ENCODE data around the gene SLC7A4. TPM values are rescaled to one million over a fixed set of nuclear protein-coding genes. Genes with fewer than 3 reads are reported as not detected.
"Not testable (repeated sequence)": the region's sequence is repeated elsewhere in the genome, so short reads cannot be mapped to it uniquely, and the experiment has no call there.

Gene SLC7A4
- total RNA-seq, 1 donor from 2014 or later: 1.6 TPM

DNA sequence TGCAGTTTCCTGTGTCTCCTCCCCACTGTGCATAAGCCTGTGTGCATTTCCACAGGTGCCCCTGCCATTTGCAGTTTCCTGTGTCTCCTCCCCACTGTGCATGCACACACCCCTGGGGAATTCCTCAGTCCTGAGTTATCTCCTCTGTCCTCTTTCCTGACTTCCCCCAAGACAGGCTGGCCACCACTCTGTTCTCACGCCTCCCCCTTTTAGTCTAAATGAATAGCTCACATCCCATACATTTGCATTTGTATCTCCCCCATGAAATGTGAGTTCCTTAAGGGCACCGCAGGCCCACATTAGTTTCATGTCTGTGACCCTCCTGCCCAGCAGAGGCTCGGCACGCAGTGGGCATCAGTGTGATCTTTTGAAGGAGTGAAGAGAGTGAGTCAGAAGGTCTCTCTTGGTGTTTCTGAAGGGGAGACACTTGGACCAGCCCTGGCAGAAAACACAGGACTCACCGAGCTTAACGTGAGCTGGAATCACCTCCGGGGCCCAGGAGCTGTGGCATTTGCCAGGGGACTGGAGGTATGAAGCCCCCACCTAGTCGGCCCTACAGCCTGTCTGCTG lies 19.6 kb upstream of the SLC7A4 start:
- H3K4me1 ChIP-seq (ENCODE audit: control insufficient read depth in 3 of 3, insufficient read depth in 3 of 3, low read length in 3 of 3): no peaks in the 10 kb centered on the region
- peaks cover 4 to 17% (median 12%) of the 10 kb centered on the region in 3 donors for H3K27me3 ChIP-seq (ENCODE audit: control insufficient read depth in 3 of 3, insufficient read depth in 3 of 3, low read length in 3 of 3)
- no peak overlapping the region for H3K9ac ChIP-seq (ENCODE audit: low read depth in 1 of 3, low read length in 3 of 3)

GRCh38 chr22:21051145-21051830 lies 18.9 kb upstream of the SLC7A4 start:
- Histone ChIP-seq H3K27ac (ENCODE audit: low read depth, low read length) (no peak overlapping the region), H3K4me3 (ENCODE audit: low read length in 3 of 3) (no peak overlapping the region), H3K4me1 (ENCODE audit: control insufficient read depth in 3 of 3, insufficient read depth in 3 of 3, low read length in 3 of 3) (no peaks in the 10 kb centered on the region), H3K36me3 (ENCODE audit: control insufficient read depth in 3 of 3, insufficient read depth in 3 of 3, low read length in 3 of 3) (no peaks in the 10 kb centered on the region), H3K27me3 (ENCODE audit: control insufficient read depth in 3 of 3, insufficient read depth in 3 of 3, low read length in 3 of 3) (peaks cover 0 to 12% (median 12%) of the 10 kb centered on the region in 3 donors), H3K9ac (ENCODE audit: low read depth in 1 of 3, low read length in 3 of 3) (no peak overlapping the region), H3K9me3 (ENCODE audit: control insufficient read depth in 3 of 3, low read length in 3 of 3) (no peaks in the 10 kb centered on the region)

More for the DNA sequence above, 19.6 kb upstream of the SLC7A4 start:
- H3K4me3 ChIP-seq (ENCODE audit: low read length in 3 of 3): no peak overlapping the region
- H3K9me3 ChIP-seq (ENCODE audit: control insufficient read depth in 3 of 3, low read length in 3 of 3): no peaks in the 10 kb centered on the region
- H3K27ac ChIP-seq (ENCODE audit: low read depth, low read length): no peak overlapping the region
- H3K36me3 ChIP-seq (ENCODE audit: control insufficient read depth in 3 of 3, insufficient read depth in 3 of 3, low read length in 3 of 3): no peaks in the 10 kb centered on the region

DNA sequence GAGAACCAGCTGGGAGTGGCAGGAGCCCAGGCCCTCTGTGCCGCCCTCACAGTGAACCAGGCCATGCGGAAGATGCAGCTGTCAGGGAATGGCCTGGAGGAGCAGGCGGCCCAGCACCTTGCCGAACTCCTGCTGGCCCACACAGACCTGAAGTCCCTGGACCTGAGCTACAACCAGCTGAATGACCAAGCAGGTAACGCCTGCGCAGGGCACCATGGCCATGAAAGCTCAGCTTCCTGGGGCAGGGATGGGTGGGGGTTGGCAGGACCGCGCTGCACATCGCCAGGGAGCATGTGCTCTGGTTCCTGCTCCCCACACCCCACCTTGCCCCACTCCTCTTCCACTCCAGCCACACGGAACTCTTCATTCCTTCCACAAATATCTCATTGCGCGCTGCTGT lies 16.6 kb upstream of the SLC7A4 start:
- not testable (repeated sequence) for H3K27ac ChIP-seq (ENCODE audit: low read depth, low read length); H3K4me3 ChIP-seq (ENCODE audit: low read length in 3 of 3); H3K9me3 ChIP-seq (ENCODE audit: control insufficient read depth in 3 of 3, low read length in 3 of 3); H3K9ac ChIP-seq (ENCODE audit: low read depth in 1 of 3, low read length in 3 of 3); H3K27me3 ChIP-seq (ENCODE audit: control insufficient read depth in 3 of 3, insufficient read depth in 3 of 3, low read length in 3 of 3); H3K36me3 ChIP-seq (ENCODE audit: control insufficient read depth in 3 of 3, insufficient read depth in 3 of 3, low read length in 3 of 3)
- H3K4me1 ChIP-seq (ENCODE audit: control insufficient read depth in 3 of 3, insufficient read depth in 3 of 3, low read length in 3 of 3): peaks cover 9 to 19% (median 13%) of the 10 kb centered on the region in 3 donors

- not testable (repeated sequence) for H3K4me3 ChIP-seq (ENCODE audit: low read length in 3 of 3); H3K27me3 ChIP-seq (ENCODE audit: control insufficient read depth in 3 of 3, insufficient read depth in 3 of 3, low read length in 3 of 3); H3K9me3 ChIP-seq (ENCODE audit: control insufficient read depth in 3 of 3, low read length in 3 of 3); H3K9ac ChIP-seq (ENCODE audit: low read depth in 1 of 3, low read length in 3 of 3); H3K27ac ChIP-seq (ENCODE audit: low read depth, low read length); H3K36me3 ChIP-seq (ENCODE audit: control insufficient read depth in 3 of 3, insufficient read depth in 3 of 3, low read length in 3 of 3)
- H3K4me1 ChIP-seq (ENCODE audit: control insufficient read depth in 3 of 3, insufficient read depth in 3 of 3, low read length in 3 of 3): peaks cover 13 to 24% (median 18%) of the 10 kb centered on the region in 3 donors
Observed at GRCh38 chr22:21048448-21048847, 16.1 kb upstream of the SLC7A4 start.

GRCh38 chr22:21047730-21048129 lies 15.4 kb upstream of the SLC7A4 start:
- H3K4me3 ChIP-seq (ENCODE audit: low read length in 3 of 3): no peak overlapping the region
- H3K27me3 ChIP-seq (ENCODE audit: control insufficient read depth in 3 of 3, insufficient read depth in 3 of 3, low read length in 3 of 3): peaks cover 0 to 1% (median 0%) of the 10 kb centered on the region in 3 donors
- H3K9ac ChIP-seq (ENCODE audit: low read depth in 1 of 3, low read length in 3 of 3): no peak overlapping the region
- H3K27ac ChIP-seq (ENCODE audit: low read depth, low read length): no peak overlapping the region
- peaks cover 16 to 31% (median 20%) of the 10 kb centered on the region in 3 donors for H3K4me1 ChIP-seq (ENCODE audit: control insufficient read depth in 3 of 3, insufficient read depth in 3 of 3, low read length in 3 of 3)
- H3K36me3 ChIP-seq (ENCODE audit: control insufficient read depth in 3 of 3, insufficient read depth in 3 of 3, low read length in 3 of 3): no peaks in the 10 kb centered on the region
- H3K9me3 ChIP-seq (ENCODE audit: control insufficient read depth in 3 of 3, low read length in 3 of 3): no peaks in the 10 kb centered on the region

- Histone ChIP-seq H3K9ac (ENCODE audit: low read depth in 1 of 3, low read length in 3 of 3) (no peak overlapping the region), H3K36me3 (ENCODE audit: control insufficient read depth in 3 of 3, insufficient read depth in 3 of 3, low read length in 3 of 3) (no peaks in the 10 kb centered on the region), H3K27me3 (ENCODE audit: control insufficient read depth in 3 of 3, insufficient read depth in 3 of 3, low read length in 3 of 3) (no peaks in the 10 kb centered on the region), H3K4me1 (ENCODE audit: control insufficient read depth in 3 of 3, insufficient read depth in 3 of 3, low read length in 3 of 3) (peaks cover 16 to 32% (median 20%) of the 10 kb centered on the region in 3 donors), H3K27ac (ENCODE audit: low read depth, low read length) (no peak overlapping the region), H3K4me3 (ENCODE audit: low read length in 3 of 3) (no peak overlapping the region), H3K9me3 (ENCODE audit: control insufficient read depth in 3 of 3, low read length in 3 of 3) (no peaks in the 10 kb centered on the region)
Observed at GRCh38 chr22:21047035-21047661, 14.8 kb upstream of the SLC7A4 start.

DNA sequence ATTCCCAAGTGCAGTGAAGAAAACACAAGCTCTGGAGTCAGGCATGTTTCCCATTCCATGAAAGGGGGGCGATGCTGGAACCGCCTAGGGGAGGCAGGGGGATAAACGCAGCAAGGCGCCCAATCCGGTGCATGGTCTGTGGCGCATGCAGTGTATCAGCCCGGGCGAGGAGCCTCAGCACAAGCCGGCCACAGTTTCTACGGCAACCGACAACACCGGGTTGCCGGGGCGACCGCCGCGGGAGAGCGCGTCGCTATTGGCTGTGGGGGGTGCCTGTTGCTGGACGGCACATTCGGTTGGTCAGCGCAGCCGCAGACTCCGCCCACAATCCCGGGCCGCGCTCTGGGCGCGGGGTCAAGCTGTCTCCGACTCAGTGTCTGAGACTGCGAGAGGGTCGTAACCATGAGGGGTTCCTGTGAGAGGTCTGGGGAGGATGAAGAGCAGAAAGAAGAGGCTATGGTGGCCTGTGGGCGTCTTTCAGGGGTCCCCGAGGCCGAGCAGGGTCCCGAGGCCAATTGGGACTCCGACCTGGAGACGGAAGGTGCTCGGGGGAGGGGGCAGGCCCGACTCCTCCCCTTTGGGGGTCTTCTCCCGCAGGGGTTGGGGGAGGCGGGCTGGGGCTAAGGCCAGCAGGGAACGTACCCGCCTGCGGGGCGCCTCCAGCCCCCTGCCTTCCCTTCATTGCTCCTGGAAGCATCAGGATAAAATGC lies 13.4 kb upstream of the SLC7A4 start, which contains the start of gene LRRC74B:
Gene LRRC74B, plus strand, starts transcription at position 362 of the 710 bp plus-strand sequence. Its CDS starts 41 bp downstream, at position 403.
- H3K36me3 ChIP-seq (ENCODE audit: control insufficient read depth in 3 of 3, insufficient read depth in 3 of 3, low read length in 3 of 3): no peaks in the 10 kb centered on the region
- H3K27ac ChIP-seq (ENCODE audit: low read depth, low read length): peak within 1 kb of the TSS; percentile 80
- no peaks in the 10 kb centered on the region for H3K9me3 ChIP-seq (ENCODE audit: control insufficient read depth in 3 of 3, low read length in 3 of 3)
- peak within 1 kb of the TSS; percentile 52 to 81 (median 70) for H3K9ac ChIP-seq (ENCODE audit: low read depth in 1 of 3, low read length in 3 of 3)
- no peaks in the 10 kb centered on the region for H3K27me3 ChIP-seq (ENCODE audit: control insufficient read depth in 3 of 3, insufficient read depth in 3 of 3, low read length in 3 of 3)
- peaks cover 16 to 32% (median 20%) of the 10 kb centered on the region in 3 donors for H3K4me1 ChIP-seq (ENCODE audit: control insufficient read depth in 3 of 3, insufficient read depth in 3 of 3, low read length in 3 of 3)
- H3K4me3 ChIP-seq (ENCODE audit: low read length in 3 of 3): peak within 1 kb of the TSS; percentile 64 to 83 (median 81)

GRCh38 chr22:21044931-21045584 lies 12.7 kb upstream of the SLC7A4 start:
- Histone ChIP-seq H3K9me3 (ENCODE audit: control insufficient read depth in 3 of 3, low read length in 3 of 3) (no peaks in the 10 kb centered on the region), H3K27ac (ENCODE audit: low read depth, low read length) (peak overlapping the region; percentile 80), H3K27me3 (ENCODE audit: control insufficient read depth in 3 of 3, insufficient read depth in 3 of 3, low read length in 3 of 3) (no peaks in the 10 kb centered on the region), H3K9ac (ENCODE audit: low read depth in 1 of 3, low read length in 3 of 3) (peak overlapping the region; percentile 52 to 81 (median 70)), H3K4me1 (ENCODE audit: control insufficient read depth in 3 of 3, insufficient read depth in 3 of 3, low read length in 3 of 3) (peaks cover 16 to 32% (median 20%) of the 10 kb centered on the region in 3 donors), H3K4me3 (ENCODE audit: low read length in 3 of 3) (peak overlapping the region; percentile 64 to 83 (median 81)), H3K36me3 (ENCODE audit: control insufficient read depth in 3 of 3, insufficient read depth in 3 of 3, low read length in 3 of 3) (no peaks in the 10 kb centered on the region)

GRCh38 chr22:21043860-21044535 lies 11.6 kb upstream of the SLC7A4 start:
- H3K9ac ChIP-seq (ENCODE audit: low read depth in 1 of 3, low read length in 3 of 3): peak overlapping the region; percentile 70 to 81 (median 79)

More at GRCh38 chr22:21043860-21044535, 11.6 kb upstream of the SLC7A4 start:
- peaks cover 16 to 32% (median 20%) of the 10 kb centered on the region in 3 donors for H3K4me1 ChIP-seq (ENCODE audit: control insufficient read depth in 3 of 3, insufficient read depth in 3 of 3, low read length in 3 of 3)
- H3K36me3 ChIP-seq (ENCODE audit: control insufficient read depth in 3 of 3, insufficient read depth in 3 of 3, low read length in 3 of 3): no peaks in the 10 kb centered on the region
- H3K4me3 ChIP-seq (ENCODE audit: low read length in 3 of 3): peak overlapping the region; percentile 64 to 83 (median 81)
- H3K9me3 ChIP-seq (ENCODE audit: control insufficient read depth in 3 of 3, low read length in 3 of 3): no peaks in the 10 kb centered on the region
- H3K27me3 ChIP-seq (ENCODE audit: control insufficient read depth in 3 of 3, insufficient read depth in 3 of 3, low read length in 3 of 3): no peaks in the 10 kb centered on the region
- peak overlapping the region; percentile 80 for H3K27ac ChIP-seq (ENCODE audit: low read depth, low read length)

All from skeletal muscle tissue (tissue), 4 donors.